B cell (primary cell): ENCODE results near the gene FAM24B. TPM values are rescaled to one million over a fixed set of nuclear protein-coding genes. Genes with fewer than 3 reads are reported as not detected.
A peak's percentile ranks its signal among the peaks of the same experiment; 100 is the strongest.

ENCODE experiments used
- ATAC-seq: fragments of 200-7000 bp; cut with Tn5 transposase; one replicate; pipeline ENCODE4 v1.10.0; 2021; ENCODE audit warnings: low read depth, mild to moderate bottlenecking, moderate number of reproducible peaks, moderate library complexity
- CTCF ChIA-PET: fragments of 350-600 bp; sonication (Branson Sonifier 250); formaldehyde crosslinking; loops from one replicate; lab custom pipeline; 2021; ENCODE audit warnings: antibody characterized with exemption, inconsistent platforms; lab: Charles Lee
- POLR2A ChIA-PET: fragments of 350-600 bp; sonication (Branson Sonifier 250); formaldehyde crosslinking; loops from one replicate; lab custom pipeline; 2021; ENCODE audit warnings: antibody characterized with exemption; lab: Charles Lee
- DNase-seq: peaks from one replicate; pipeline ENCODE4 v3.0.0; 2013
- H2AFZ ChIP-seq: 2 replicates; pipeline ENCODE4 v1.6.1; 2012; ENCODE audit warnings: mild to moderate bottlenecking, low read depth, low read length; ENCODE audit not compliant: insufficient read depth, poor library complexity, severe bottlenecking
- H3K27ac ChIP-seq, 2 donors: 1 replicate in 1 of 2; 2 replicates in 1 of 2; pipeline ENCODE4 v1.5.1; 2012 to 2013; ENCODE audit warnings: low read length in 2 of 2, mild to moderate bottlenecking in 2 of 2, moderate library complexity in 1 of 2
- H3K27me3 ChIP-seq, 4 experiments: fragments of 200-600 bp in 1 of 4; sonication (generic) in 1 of 4; replicated peaks in 1 of 4; 1 replicate in 2 of 4; 2 replicates in 2 of 4; pipeline versions ENCODE4 v1.6.1 to v1.7.0; 2013 to 2016; ENCODE audit warnings: low read length in 3 of 4, mild to moderate bottlenecking in 2 of 4, mixed read lengths in 1 of 4, moderate library complexity in 1 of 4; ENCODE audit not compliant: insufficient read depth in 4 of 4, control insufficient read depth in 3 of 4; ENCODE audit errors: control extremely low read depth in 1 of 4
- H3K36me3 ChIP-seq, 2 experiments: replicated peaks in 1 of 2; 1 replicate in 1 of 2; 2 replicates in 1 of 2; pipeline versions ENCODE4 v1.6.1 to v1.7.1; 2013; ENCODE audit warnings: low read length in 1 of 2; ENCODE audit not compliant: insufficient read depth in 2 of 2, control insufficient read depth in 1 of 2; ENCODE audit errors: control extremely low read depth in 1 of 2, extremely low read depth in 1 of 2
- H3K4me1 ChIP-seq, 2 donors: fragments of 200-600 bp in 1 of 2; sonication (generic) in 1 of 2; 1 replicate in 1 of 2; 2 replicates in 1 of 2; pipeline versions ENCODE4 v1.5.1 to v1.6.1; 2013 to 2017; ENCODE audit warnings: low read length in 2 of 2; ENCODE audit not compliant: control insufficient read depth in 2 of 2, insufficient read depth in 2 of 2
- H3K4me2 ChIP-seq: replicated peaks from 2 replicates; pipeline ENCODE3; 2012; ENCODE audit warnings: mild to moderate bottlenecking, low read depth, low read length; ENCODE audit not compliant: poor library complexity, severe bottlenecking
- H3K4me3 ChIP-seq, 5 experiments: fragments of 200-600 bp in 1 of 5; sonication (generic) in 1 of 5; 1 replicate in 3 of 5; 2 replicates in 2 of 5; pipeline versions ENCODE4 v1.5.1 to v1.7.0; 2011 to 2016; ENCODE audit warnings: low read length in 4 of 5, mild to moderate bottlenecking in 4 of 5, low read depth in 2 of 5, control low read depth in 1 of 5, moderate library complexity in 1 of 5; ENCODE audit not compliant: insufficient read depth in 1 of 5; ENCODE audit errors: control extremely low read depth in 1 of 5, extremely low read depth in 1 of 5
- H3K79me2 ChIP-seq: fragments of 200-600 bp; sonication (generic); one replicate; pipeline ENCODE4 v1.6.0; 2016; ENCODE audit warnings: low read length; ENCODE audit not compliant: control insufficient read depth, insufficient read depth
- H3K9ac ChIP-seq: fragments of 200-600 bp; sonication (generic); 2 replicates; pipeline ENCODE4 v1.6.1; 2017; ENCODE audit warnings: mild to moderate bottlenecking, low read length, moderate library complexity
- H3K9me3 ChIP-seq, 3 donors: one replicate each; pipeline versions ENCODE4 v1.6.1 to v1.7.1; 2013; ENCODE audit warnings: low read length in 2 of 3; ENCODE audit not compliant: control insufficient read depth in 2 of 3, insufficient read depth in 1 of 3; ENCODE audit errors: control extremely low read depth in 1 of 3
- H4K20me1 ChIP-seq: 2 replicates; pipeline ENCODE4 v1.6.0; 2012; ENCODE audit warnings: mild to moderate bottlenecking, low read length; ENCODE audit not compliant: insufficient read depth, control insufficient read depth, poor library complexity, severe bottlenecking
- H3K27ac Mint-ChIP-seq: one replicate; pipeline ENCODE4 v1.8.0; 2021; ENCODE audit warnings: mixed read lengths
- H3K27me3 Mint-ChIP-seq: one replicate; pipeline ENCODE4 v1.8.0; 2021; ENCODE audit warnings: mixed read lengths
- H3K4me1 Mint-ChIP-seq: one replicate; pipeline ENCODE4 v1.8.0; 2021; ENCODE audit warnings: mixed read lengths
- H3K4me3 Mint-ChIP-seq: one replicate; pipeline ENCODE4 v1.8.0; 2021; ENCODE audit warnings: mixed read lengths
- H3K9me3 Mint-ChIP-seq: one replicate; pipeline ENCODE4 v1.8.0; 2022; ENCODE audit warnings: mixed read lengths; ENCODE audit not compliant: insufficient read depth
- EZH2 ChIP-seq: IDR thresholded peaks from 2 replicates; pipeline ENCODE4 v1.6.1; 2012; ENCODE audit warnings: borderline replicate concordance, low read depth, mild to moderate bottlenecking, moderate library complexity, low read length; ENCODE audit not compliant: insufficient read depth, poor library complexity, severe bottlenecking
- WGBS: methylation state at CpG from one replicate; pipeline ENCODE4 v1.1.5; 2013; ENCODE audit warnings: missing lambda C conversion rate; ENCODE audit not compliant: insufficient coverage; 5-methylcytosine and 5-hydroxymethylcytosine counted together
- intact Hi-C: fragments of 100-400 bp; cut with micrococcal nuclease; formaldehyde crosslinking; loops from one replicate; pipeline ENCODE4 v1.10.0; 2022
- polyA plus RNA-seq: library from polyadenylated mRNA; depleted of rRNA; stranded (reverse); fragments of >200 nt; gene quantifications from 2 replicates; pipeline ENCODE4 v1.2.3, GENCODE V29; 2012
- total RNA-seq, 2 donors: library from RNA; stranded (reverse); fragments of 120-200 nt in 1 of 2; gene quantifications; 1 replicate in 1 of 2; 2 replicates in 1 of 2; pipeline versions ENCODE4 v1.2.3 to v1.2.4, GENCODE V29; 2013 to 2022
- TF ChIP-seq, protein P1 (sequence below): fragments of 200-600 bp; IDR thresholded peaks from one replicate; pipeline ENCODE4 v1.8.0; 2022; ENCODE audit warnings: antibody characterized with exemption, mild to moderate bottlenecking

Gene FAM24B
- total and polyA plus RNA-seq, 2 donors (not counting 1 experiment from before 2014, with no cell fraction given): 12.5 to 23.4 TPM

DNA sequence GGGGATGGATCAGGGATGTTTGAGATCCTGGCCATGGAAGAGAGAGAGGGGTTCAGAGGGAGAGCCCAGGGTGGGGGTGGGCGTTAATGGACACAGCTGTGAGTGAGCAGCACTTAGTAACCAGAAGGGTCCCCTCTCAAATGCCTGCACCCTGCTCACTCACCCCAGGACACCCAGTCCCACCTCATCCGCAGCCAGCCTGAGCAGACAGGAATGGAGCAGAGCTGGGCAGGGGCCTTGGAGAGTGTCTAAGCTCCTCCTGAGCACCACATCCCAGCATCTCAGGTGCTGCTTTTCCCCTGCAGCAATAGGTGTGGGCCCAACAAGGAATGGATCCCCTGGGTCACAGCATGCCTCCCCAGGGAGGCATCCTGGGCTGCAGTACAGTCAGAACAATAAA lies 36.3 kb upstream of the FAM24B start:
- peaks cover 0 to 9% (median 0%) of the 10 kb centered on the region in 3 donors for H3K9me3 ChIP-seq
- no peaks in the 10 kb centered on the region for H3K4me1 ChIP-seq
- Mint-ChIP-seq H3K27me3 (peaks cover 8% of the 10 kb centered on the region), H3K27ac (no peak overlapping the region), H3K9me3 (no peaks in the 10 kb centered on the region), H3K4me1 (no peaks in the 10 kb centered on the region), H3K4me3 (no peak overlapping the region)
- 100% methylated on average over 1 of the region's 2 CpGs for WGBS
- ChIA-PET POLR2A (no interaction called here), CTCF (no interaction called here)
- no peaks in the 10 kb centered on the region for H4K20me1 ChIP-seq
- TF ChIP-seq, protein P1, sequence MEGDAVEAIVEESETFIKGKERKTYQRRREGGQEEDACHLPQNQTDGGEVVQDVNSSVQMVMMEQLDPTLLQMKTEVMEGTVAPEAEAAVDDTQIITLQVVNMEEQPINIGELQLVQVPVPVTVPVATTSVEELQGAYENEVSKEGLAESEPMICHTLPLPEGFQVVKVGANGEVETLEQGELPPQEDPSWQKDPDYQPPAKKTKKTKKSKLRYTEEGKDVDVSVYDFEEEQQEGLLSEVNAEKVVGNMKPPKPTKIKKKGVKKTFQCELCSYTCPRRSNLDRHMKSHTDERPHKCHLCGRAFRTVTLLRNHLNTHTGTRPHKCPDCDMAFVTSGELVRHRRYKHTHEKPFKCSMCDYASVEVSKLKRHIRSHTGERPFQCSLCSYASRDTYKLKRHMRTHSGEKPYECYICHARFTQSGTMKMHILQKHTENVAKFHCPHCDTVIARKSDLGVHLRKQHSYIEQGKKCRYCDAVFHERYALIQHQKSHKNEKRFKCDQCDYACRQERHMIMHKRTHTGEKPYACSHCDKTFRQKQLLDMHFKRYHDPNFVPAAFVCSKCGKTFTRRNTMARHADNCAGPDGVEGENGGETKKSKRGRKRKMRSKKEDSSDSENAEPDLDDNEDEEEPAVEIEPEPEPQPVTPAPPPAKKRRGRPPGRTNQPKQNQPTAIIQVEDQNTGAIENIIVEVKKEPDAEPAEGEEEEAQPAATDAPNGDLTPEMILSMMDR: no peak
- TF ChIP-seq EZH2: no peak
- H3K4me3 ChIP-seq: no peak overlapping the region
- H3K36me3 ChIP-seq: no peaks in the 10 kb centered on the region
- H2AFZ ChIP-seq: no peak overlapping the region
- H3K27me3 ChIP-seq: peaks cover 0 to 2% (median 0%) of the 10 kb centered on the region in 4 experiments
- H3K9ac ChIP-seq: no peak overlapping the region
- DNase-seq (no peak), ATAC-seq (no peak)
- intact Hi-C loops: no loop called here
- no peak overlapping the region for H3K27ac ChIP-seq
- H3K79me2 ChIP-seq: no peaks in the 10 kb centered on the region
- H3K4me2 ChIP-seq: no peak overlapping the region

- intact Hi-C loops: no loop called here
- Histone ChIP-seq H3K27ac (no peak overlapping the region), H4K20me1 (no peaks in the 10 kb centered on the region), H3K79me2 (no peaks in the 10 kb centered on the region), H3K4me3 (no peak overlapping the region), H3K4me1 (no peaks in the 10 kb centered on the region), H3K36me3 (no peaks in the 10 kb centered on the region), H3K4me2 (no peak overlapping the region), H3K27me3 (peaks cover 0 to 3% (median 0%) of the 10 kb centered on the region in 4 experiments), H3K9me3 (peaks cover 0 to 4% (median 0%) of the 10 kb centered on the region in 3 donors), H2AFZ (no peak overlapping the region), H3K9ac (no peak overlapping the region)
- ATAC-seq (peak; percentile 49), DNase-seq (peak; percentile 29)
- Mint-ChIP-seq H3K4me1 (no peaks in the 10 kb centered on the region), H3K9me3 (no peaks in the 10 kb centered on the region), H3K27me3 (peaks cover 19% of the 10 kb centered on the region), H3K27ac (no peak overlapping the region), H3K4me3 (no peak overlapping the region)
- WGBS: 24% methylated on average over 4 of the region's 5 CpGs
- CTCF ChIA-PET: no interaction called here
- no peak for TF ChIP-seq EZH2
- TF ChIP-seq, protein P1: no peak
- POLR2A ChIA-PET: no interaction called here
Observed at GRCh38 chr10:122911889-122912484, 32.6 kb upstream of the FAM24B start.
